ENCODE data around the gene BTBD3.

The BTBD3 gene

DNA sequence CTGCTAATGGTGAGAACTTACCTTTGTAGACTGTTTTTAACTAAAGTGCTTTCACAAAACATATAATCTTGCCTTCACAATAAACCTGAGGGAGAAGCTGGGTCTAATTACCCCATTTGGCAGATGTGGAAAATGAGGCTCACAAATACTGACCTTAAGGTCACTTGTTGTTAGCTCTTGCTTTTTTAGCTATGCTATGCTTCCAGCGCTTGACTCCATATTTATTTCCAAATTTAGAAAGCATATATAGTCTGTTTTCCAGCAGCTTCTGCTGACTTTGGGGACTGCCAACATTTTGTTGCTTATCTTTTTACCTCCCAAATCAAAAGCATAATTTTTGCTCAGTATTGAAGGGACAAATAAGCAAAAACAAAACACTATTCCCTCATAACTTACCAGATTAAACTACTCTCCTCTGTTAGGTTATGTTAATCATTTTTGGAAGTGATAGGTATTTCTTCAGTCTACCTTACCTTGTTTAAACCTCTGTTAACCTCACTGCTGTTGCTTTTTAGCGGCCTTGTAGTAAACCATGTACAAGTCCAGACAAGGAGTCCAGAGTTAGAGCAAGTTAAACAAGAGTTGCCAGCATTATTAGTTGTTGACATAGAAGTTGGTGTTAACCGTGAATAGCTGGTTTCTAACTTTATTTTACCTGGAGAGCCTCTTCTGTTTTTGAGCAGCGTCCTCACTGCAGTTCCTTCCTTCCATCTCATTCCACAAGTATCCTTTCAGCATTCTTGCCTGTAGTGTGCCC lies 4.9 kb upstream of the BTBD3 start:
- DNase-seq (ENCODE audit: low read depth in 2 of 2) = no peak

DNA sequence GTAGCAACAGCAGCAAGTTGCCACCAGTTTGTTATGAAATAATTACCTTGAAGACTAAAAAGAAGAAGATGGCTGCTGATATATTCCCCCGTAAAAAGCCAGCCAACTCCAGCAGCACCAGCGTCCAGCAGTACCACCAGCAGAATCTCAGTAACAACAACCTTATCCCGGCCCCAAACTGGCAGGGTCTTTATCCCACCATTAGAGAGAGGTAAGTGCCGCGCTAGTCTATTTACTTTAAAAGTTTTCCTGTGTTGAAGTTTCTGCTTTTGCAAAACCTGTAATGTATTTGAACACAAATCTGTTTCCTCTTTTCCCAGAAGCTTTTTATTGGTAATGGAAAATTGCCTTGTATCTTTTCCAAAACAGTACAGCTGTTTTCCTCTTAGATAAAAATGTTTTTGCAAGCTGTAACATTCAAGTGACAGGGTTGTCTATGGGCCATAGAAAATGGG lies 725 bp downstream of the BTBD3 start:
- no peak for DNase-seq (ENCODE audit: low read depth in 2 of 2)

DNA sequence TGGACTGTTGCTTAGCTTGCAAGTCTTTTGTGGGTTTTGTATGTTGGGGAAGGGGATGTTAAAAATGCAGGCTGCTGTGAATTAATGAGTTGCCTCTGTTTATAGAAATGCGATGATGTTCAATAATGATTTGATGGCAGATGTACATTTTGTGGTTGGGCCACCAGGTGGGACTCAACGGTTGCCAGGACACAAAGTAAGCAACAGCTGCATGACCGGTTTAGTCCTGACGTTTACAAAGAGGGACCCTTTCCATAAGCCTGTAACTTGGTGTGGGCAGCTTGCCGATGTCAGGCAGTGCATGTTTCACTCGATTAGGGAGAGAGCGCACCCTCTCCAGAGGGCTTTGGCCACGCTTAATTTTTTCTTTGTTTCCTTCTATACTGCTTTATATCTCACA lies 1.3 kb downstream of the BTBD3 start:
- no peak for DNase-seq (ENCODE audit: low read depth in 2 of 2)

DNA sequence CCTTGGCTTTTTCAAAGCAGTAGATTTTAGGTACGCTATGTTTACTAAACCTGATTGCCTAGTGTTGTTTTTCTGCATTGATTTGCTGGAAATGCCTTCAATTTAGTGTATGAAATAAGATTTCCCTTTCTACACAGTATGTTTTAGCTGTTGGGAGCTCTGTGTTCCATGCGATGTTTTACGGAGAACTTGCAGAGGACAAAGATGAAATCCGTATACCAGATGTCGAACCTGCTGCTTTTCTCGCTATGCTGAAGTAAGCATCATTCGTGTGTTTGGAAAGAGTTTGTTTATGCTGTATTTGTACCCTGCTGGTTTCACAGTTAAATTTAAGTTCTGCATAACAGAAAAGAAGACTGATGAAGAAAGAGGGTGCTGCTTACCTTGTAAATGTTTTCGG lies 1.9 kb downstream of the BTBD3 start:
- DNase-seq (ENCODE audit: low read depth in 2 of 2) = no peak

DNA sequence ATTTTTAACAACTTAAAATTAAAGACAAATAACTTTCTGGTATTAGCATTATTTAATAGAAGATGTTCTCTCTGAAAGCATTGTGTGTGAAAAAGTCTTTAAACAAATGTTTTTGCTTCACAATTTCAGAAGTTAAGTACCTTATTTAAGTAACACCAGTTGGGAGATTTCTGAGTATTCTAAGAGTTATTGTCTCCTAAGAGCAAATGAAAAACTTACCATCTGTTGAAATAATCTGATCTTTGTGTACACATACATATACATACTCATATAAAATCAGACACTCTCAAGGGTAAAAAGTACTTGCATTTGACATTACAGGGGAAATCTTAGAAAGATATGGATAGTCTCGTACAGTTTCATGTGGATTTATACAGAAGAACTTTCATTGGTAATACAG lies 2.4 kb downstream of the BTBD3 start:
- DNase-seq (ENCODE audit: low read depth in 2 of 2) = no peak

DNA sequence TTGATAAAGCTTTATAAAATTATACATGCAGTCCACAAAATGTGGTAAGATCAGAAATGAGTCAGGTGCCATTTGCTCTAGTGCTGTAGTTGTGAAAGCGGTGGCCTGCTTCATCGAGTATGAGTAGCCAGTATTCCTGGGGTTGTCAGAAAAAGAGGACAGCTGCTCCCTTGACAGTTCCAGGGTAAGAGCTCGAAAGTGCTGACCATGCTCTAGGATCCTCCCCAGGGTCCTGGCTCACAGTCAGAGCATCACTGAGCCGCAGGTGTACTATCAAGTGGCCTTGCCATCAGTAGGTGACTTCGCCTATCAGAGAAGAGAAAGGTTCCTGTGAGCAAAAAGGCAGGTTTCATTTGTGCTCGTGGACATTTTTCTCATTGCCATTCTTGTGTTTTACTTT lies 3.6 kb downstream of the BTBD3 start:
- no peak for DNase-seq (ENCODE audit: low read depth in 2 of 2)

DNA sequence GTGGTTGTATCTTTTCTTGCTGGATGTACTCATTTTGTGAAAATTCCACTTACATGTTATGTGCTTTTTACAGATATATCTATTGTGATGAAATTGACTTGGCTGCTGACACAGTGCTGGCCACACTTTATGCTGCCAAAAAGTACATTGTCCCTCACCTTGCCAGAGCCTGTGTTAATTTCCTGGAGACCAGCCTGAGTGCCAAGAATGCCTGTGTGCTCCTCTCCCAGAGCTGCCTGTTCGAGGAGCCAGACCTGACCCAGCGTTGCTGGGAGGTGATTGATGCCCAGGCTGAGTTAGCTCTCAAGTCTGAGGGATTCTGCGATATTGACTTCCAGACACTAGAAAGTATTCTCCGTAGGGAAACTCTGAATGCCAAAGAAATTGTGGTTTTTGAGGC lies 4.9 kb downstream of the BTBD3 start:
- no peak for DNase-seq (ENCODE audit: low read depth in 2 of 2)

DNA sequence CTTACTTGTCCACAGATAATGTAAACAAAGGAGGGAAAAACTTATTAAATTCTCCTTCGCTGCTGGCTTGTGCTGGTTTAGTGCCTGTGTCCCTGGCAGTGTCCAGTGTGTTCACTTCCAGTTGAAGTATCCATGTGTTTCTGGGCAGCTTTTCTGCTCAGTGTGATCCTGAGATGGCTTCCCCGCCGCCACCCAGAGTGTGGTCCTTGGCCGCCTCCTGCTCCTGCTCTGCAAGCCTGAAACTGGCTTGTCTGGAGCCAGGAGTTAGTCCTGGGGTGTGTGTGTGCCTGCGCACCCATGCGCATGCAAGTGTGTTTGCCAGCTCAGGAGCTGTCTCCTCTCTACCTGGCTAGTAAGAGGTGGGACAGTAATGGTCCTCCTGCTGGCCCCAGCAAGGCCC lies 7.2 kb downstream of the BTBD3 start:
- no peak for DNase-seq (ENCODE audit: low read depth in 2 of 2)

DNA sequence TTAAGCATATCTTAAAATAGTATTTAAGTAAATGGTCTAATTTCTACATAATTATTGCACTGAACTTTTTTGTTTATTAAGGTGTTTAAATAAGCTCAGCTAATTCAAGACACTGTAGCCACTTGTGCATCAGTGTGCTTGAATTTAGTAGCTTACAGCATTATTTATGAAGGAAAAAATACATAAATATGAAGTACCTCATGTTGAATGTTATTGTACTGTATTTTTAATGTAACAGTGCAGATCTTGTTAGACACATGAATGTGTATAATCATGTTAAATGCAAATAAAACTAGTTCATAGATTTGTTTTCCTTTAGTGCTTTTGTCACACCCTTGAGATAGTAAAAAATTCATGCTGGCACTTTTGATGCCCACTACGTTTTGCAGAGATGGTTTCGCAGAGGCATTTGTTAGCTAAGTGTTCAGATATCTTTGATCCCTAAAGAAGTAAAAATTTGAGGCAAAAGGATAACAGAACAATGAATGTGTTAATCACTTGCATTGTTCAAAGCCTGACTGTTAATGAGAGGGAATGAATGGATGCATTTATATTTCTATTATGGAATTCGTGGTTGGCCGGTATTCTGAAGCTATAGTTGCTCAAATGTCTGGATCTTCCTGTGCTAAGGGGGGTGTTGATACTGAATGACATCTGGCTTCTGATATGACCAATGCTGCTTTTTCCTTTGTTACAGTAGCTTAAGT lies 8.8 kb downstream of the BTBD3 start:
- no peak for DNase-seq (ENCODE audit: low read depth in 2 of 2)

DNA sequence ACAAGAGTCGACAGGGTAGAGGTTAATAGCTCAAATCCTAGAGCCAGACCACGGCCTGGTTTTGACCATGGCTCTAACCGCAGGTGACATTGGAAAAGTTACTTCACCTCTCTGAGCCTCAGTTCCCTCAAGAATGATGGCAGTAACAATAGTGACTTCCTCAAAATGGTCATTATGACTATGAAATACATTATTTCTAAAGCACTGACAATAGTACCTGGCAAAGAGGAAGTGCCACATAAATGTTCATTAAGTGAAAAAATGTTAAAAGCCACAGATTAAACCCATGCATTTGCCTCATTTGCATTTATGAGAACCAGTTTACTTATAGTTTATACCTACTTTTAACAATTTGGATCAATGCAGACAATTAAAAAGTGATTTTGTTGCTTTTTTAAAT lies 12.3 kb downstream of the BTBD3 start:
- no peak for DNase-seq (ENCODE audit: low read depth in 2 of 2)

DNA sequence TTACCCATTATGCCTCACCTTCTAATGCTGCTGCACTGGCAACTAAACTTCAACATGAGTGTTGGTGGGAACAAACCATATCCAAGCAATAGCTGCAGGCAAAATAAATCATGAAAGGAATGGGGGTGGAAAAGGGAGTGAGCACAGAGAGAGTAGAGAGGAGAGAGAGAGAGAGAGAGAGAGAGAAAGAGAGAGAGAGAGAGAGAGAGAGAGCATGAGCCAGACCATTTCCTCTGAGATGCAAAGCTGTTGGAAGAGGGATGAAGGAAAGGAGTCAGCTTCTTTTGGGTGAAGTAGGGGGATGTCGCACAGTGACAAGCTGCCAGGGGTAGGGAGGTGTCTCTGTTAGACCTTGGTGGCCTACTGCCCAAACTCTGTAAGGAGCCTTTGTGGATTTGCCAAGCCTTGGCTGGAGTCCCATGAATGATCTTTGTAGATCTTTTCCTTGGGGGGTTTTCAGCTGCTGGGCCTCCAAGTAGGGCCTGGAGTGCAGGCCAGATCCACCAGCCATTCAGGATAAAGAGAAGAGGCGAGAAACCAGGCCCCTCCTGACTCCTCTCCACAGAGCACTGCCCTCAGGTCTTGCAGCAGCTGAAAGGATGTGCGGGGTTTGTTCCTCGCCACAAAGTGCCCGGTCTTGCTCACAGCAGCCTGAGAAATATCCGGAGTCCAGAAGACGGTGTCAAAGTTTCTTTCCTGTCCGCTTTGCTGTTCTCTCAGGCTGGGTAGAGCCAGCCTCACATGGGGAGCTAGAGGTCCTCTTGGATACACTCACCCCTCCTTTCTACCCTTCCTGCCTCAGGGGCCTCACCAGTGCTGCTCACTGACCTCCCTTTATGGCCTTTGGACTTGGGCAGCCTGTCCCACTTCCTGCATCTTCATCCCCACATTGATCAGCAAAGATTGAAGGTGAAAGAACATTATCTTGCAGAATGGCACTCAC lies 17.8 kb downstream of the BTBD3 start:
- DNase-seq (ENCODE audit: low read depth in 2 of 2) = no peak

DNA sequence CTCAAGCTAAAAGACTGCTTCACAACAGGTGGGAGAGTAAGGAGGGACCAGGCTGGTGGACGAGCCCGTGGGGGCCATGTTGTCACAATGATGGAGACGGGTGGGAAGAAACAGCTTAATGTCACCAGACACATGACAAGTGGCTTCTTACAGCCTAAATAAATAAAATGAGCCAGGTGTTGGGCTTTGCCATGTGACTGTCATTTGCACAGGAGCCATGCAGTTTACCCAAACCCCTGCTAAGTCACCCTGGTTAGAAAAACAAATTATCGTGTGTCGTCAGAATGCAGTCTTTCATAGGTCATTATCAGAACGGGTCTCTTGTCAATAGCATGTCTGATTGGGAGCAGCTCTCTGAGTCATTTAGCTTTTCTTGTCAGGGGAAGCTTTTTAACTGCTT lies 18.5 kb downstream of the BTBD3 start:
- DNase-seq (ENCODE audit: low read depth in 2 of 2) = no peak

DNA sequence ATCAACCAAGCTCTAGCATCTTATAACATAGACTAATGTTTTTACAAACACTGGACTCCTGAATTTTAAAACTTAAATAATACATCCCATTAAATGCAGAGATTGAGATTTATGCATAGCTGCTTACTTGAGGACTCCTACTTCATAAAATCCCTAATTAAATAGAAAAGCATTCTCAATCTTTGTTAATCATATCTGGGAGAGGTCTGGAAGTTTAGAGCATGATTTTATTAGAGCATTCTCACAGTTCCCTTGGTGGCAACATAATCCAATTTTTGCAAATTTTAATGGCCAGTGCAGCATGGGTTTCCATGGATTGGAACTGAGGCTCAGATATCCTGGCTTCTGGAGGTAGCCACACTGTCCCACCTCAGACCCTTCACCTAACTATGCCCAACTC lies 19.5 kb downstream of the BTBD3 start:
- DNase-seq (ENCODE audit: low read depth in 2 of 2) = no peak

DNA sequence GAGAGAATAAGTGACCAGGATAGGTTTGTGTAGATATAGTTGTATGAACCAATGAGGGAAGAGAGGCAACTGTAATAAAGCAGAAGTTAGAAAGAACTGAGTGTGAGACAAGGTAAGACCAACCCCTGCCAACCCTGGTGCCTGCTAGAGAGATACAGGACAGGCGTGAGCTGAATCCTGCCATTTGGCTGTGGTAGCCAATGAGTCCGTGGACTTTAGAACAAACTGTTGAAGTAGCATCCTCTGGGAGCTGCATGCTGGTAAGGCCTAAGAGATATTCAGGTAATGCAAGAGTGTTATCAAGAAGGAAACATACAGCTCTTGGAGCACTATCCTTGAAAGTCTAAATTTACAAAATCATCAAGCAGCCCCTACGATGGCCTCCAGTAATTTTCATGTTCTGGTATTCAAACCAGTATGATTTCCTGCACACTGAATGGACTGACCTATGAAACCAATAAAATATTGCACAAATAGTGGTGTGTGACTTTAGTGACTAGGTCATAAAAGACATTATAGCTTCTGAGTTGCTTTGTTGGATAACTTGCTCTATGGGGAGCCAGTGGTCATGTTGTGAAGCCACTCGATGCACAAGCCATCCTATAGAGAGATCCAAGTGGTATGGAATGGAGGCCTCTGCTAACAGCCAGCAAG lies 24.0 kb downstream of the BTBD3 start:
- DNase-seq (ENCODE audit: low read depth in 2 of 2) = no peak

DNA sequence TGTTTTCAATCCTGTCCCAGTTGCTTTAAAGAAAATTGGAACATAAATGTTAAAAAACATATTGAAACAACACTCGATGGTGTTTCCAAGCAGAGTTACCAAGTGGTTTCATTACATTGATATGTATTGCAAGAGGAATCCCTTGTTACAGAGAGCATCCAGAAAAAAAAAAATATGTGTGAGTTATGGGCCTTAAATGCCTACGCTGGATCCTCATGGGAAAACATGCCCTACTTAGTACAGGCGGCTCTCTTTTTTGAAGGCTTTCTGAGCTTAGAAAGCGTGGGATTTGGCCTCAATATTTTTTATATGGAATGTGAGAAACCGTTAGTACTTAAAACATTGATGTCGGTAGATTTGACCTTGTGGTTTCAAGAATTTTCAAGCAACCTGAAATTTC lies 26.1 kb downstream of the BTBD3 start:
- no peak for DNase-seq (ENCODE audit: low read depth in 2 of 2)

DNA sequence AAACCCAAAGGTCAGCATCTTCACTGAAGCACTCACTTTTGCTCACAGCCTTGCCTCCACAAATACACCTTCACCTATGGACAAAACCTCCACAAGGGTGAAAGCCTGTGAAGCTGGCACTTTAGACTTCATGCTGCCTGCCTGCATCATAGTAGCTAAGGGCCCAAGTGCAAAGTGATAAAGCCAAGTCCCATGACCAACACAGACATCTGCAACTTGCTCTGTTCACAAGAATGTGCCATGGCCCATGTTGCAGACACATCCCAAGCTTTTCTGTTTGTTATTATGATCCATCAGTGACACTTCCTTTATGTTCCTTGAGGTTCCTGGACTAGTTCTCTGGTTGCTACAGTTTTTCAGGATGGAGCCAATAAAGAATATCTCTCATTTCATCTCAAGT lies 31.1 kb downstream of the BTBD3 start:
- no peak for DNase-seq (ENCODE audit: low read depth in 2 of 2)

DNA sequence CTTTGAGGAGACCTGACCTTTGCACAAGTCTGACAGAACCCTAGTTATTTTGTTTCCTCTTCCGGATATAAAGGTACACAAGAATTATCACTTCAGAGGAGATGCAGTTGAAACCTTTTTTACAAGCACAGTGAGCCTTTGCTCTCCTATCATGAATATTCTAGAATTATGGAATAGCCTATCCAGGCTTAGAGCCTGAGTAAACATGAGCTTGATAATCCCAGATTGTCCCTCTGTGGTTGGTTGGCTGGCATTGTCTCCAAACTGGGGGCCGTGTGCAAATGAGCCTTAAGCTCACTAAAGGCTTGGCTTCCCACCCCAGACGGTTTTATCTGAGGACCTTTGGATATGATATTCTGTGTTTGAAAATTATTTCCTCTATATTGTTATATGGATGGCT lies 32.0 kb downstream of the BTBD3 start:
- no peak for DNase-seq (ENCODE audit: low read depth in 2 of 2)

DNA sequence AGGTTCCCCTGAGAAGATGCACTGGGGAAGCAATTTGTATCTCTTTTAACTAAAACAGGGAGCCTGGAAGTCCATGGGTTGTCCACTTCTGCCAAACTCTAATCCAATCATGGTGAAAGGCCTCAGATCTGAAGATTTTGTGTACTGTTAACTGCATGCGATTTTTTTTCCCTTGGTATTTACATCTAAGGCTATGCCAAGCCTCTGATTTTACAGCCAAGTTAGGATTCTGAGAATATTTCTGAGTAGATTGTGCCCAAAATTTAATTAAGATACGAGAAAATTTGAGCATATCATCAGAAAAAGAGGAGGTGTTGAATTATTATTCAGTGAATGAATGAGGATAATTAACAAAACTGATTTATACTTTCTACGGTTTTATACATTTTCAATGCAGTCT lies 34.0 kb downstream of the BTBD3 start:
- no peak for DNase-seq (ENCODE audit: low read depth in 2 of 2)

DNA sequence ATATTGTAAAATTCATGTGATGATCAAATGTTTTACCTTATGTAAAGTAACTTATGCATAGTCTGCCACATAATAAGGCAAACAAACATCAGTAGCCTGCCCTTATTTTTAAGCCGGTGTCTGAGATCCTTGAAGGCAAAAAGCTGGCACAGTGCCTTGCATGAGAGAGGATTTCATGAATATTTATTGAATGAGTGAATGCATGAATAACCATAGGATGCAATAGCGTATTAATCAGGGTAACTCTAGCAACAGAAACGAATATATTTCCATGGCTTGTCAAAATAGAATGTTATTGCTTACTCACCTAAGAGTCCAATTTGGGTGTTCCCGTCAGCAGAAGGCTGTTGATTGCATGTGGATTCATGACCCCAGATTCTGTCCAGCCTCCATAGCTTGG lies 34.9 kb downstream of the BTBD3 start:
- no peak for DNase-seq (ENCODE audit: low read depth in 2 of 2)

DNA sequence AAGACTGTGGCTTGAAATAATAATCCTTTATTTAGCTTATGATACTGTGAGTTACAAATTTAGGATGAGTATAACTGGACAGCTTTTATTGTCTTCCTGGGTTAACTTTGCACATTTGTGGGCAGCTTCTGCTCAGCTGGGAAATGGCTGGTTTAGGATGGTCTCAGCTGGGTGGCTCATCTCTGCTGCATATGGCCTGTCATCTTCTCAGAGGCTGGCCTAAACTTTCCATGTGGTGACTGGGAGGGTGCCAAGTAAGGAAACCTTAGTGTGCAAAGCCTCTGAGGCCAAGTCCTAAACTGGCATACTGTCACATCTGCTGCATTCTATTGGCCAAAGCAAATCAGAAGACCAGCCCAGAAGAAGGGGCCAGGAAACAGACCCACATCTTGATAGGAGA lies 40.2 kb downstream of the BTBD3 start:
- no peak for DNase-seq (ENCODE audit: low read depth in 2 of 2)

DNA sequence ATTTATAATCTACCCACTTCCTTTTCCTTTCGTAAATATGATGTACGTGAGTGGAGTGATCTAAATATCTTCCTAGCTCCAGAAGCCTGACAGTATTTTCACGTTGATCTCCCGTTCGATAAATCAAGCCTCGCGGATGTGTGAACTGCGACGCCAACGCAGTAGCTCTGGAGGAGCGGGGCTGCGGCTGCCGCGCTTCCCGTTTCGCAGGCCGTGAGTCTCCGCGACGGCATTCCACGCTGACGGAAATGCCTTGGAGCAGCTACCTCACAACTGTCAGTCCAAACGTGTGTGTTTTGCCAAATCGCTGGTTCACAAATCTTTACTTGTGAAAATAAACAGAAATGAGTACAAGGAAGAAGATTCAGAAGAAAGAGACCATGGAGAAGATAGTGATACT lies 41.2 kb downstream of the BTBD3 start:
- DNase-seq (ENCODE audit: low read depth in 2 of 2) = no peak

DNA sequence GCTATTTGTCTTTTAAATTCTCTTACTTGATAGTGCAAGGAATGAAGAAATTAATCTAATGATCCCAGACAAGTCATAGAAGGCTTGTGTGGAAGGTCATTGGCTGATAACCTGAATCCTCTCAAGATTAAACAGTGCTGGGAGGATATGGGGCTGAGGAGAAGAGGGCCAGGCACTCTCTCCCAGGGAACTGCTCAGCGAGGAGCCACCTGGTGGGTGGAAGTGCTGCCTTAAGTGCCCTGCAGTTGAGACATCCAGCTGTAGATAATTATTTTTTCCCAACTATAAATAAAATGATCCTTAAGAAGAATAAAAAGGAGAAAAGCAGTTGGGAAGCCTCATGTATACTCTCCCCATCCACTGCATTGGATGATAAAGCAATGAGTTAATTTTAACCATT lies 47.9 kb downstream of the BTBD3 start:
- DNase-seq (ENCODE audit: low read depth in 2 of 2) = no peak

All from stimulated activated CD4-positive, alpha-beta T cell treated with anti-CD3 and anti-CD28 coated beads, Interleukin-12 subunit alpha, Interleukin-12 subunit beta, amount 100 ng/mL, for 24 hours (primary cell).